ENCODE data around the gene KCNG1.
"Not testable (repeated sequence)": the region's sequence is repeated elsewhere in the genome, so short reads cannot be mapped to it uniquely, and the experiment has no call there.

KCNG1 gene

GRCh38 chr20:51022803-51023616 lies at the start of gene KCNG1:
KCNG1 (minus strand) TSS chr20:51023107; CDS start chr20:51010338, 12,769 bp downstream.
- no peak for DNase-seq (ENCODE audit: low read depth, low spot score)

GRCh38 chr20:51070621-51071020 lies 47.7 kb upstream of the KCNG1 start:
- DNase-seq (ENCODE audit: low read depth, low spot score): no peak

GRCh38 chr20:51067792-51068191 lies 44.9 kb upstream of the KCNG1 start:
- no peak for DNase-seq (ENCODE audit: low read depth, low spot score)

GRCh38 chr20:51065615-51066014 lies 42.7 kb upstream of the KCNG1 start:
- no peak for DNase-seq (ENCODE audit: low read depth, low spot score)

GRCh38 chr20:51064137-51064536 lies 41.2 kb upstream of the KCNG1 start:
- no peak for DNase-seq (ENCODE audit: low read depth, low spot score)

- no peak for DNase-seq (ENCODE audit: low read depth, low spot score)
These were observed 39.2 kb upstream of the KCNG1 start for GRCh38 chr20:51062065-51062464.

GRCh38 chr20:51061418-51062045 lies 38.6 kb upstream of the KCNG1 start:
- DNase-seq (ENCODE audit: low read depth, low spot score): no peak

GRCh38 chr20:51060301-51060700 lies 37.4 kb upstream of the KCNG1 start:
- DNase-seq (ENCODE audit: low read depth, low spot score): no peak

GRCh38 chr20:51059862-51060261 lies 37.0 kb upstream of the KCNG1 start:
- no peak for DNase-seq (ENCODE audit: low read depth, low spot score)

- no peak for DNase-seq (ENCODE audit: low read depth, low spot score)
These were observed 35.1 kb upstream of the KCNG1 start for GRCh38 chr20:51058017-51058416.

- DNase-seq (ENCODE audit: low read depth, low spot score): no peak
These were observed 31.3 kb upstream of the KCNG1 start for GRCh38 chr20:51054233-51054632.

GRCh38 chr20:51050531-51051075 lies 27.7 kb upstream of the KCNG1 start:
- DNase-seq (ENCODE audit: low read depth, low spot score): no peak

- DNase-seq (ENCODE audit: low read depth, low spot score): no peak
These were observed 23.4 kb upstream of the KCNG1 start for GRCh38 chr20:51046021-51046985.

- not testable (repeated sequence) for DNase-seq (ENCODE audit: low read depth, low spot score)
These were observed 22.6 kb upstream of the KCNG1 start for GRCh38 chr20:51045492-51045891.

- DNase-seq (ENCODE audit: low read depth, low spot score): no peak
These were observed 21.9 kb upstream of the KCNG1 start for GRCh38 chr20:51044796-51045195.

GRCh38 chr20:51043811-51044210 lies 20.9 kb upstream of the KCNG1 start:
- DNase-seq (ENCODE audit: low read depth, low spot score): no peak

GRCh38 chr20:51042657-51043247 lies 19.8 kb upstream of the KCNG1 start:
- no peak for DNase-seq (ENCODE audit: low read depth, low spot score)

GRCh38 chr20:51042064-51042463 lies 19.2 kb upstream of the KCNG1 start:
- no peak for DNase-seq (ENCODE audit: low read depth, low spot score)

- DNase-seq (ENCODE audit: low read depth, low spot score): no peak
These were observed 14.7 kb upstream of the KCNG1 start for GRCh38 chr20:51037532-51038115.

GRCh38 chr20:51036827-51037531 lies 14.1 kb upstream of the KCNG1 start:
- no peak for DNase-seq (ENCODE audit: low read depth, low spot score)
